Stimulated activated CD4-positive, alpha-beta T cell treated with anti-CD3 and anti-CD28 coated beads, TNF-alpha, amount 100 ng/mL, for 24 hours (primary cell): Measurements from ENCODE around the gene ENKD1.

Experiments used
- DNase-seq, 3 experiments: peaks; one replicate each; pipeline ENCODE4 v3.0.0-alpha.2; 2020; ENCODE audit warnings: low read depth in 3 of 3

Gene ENKD1

DNA sequence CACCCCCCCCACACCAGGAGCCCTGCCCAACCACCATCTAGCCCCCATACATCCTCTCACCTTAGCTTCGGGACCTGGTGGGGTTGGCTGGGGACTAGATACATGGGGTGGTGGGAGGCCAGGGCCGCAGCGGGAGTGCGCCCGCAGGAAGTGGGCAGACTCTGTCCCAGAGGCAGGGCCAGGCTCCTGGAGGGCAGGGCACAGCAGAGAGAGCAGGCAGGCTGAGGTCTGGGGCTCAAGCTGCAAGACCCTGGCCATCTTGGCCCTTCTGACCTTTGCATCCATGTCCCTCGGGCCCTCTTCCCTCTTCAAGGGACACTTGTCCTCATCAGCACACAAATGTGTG lies 2.7 kb downstream of the ENKD1 start:
- no peak for DNase-seq

DNA sequence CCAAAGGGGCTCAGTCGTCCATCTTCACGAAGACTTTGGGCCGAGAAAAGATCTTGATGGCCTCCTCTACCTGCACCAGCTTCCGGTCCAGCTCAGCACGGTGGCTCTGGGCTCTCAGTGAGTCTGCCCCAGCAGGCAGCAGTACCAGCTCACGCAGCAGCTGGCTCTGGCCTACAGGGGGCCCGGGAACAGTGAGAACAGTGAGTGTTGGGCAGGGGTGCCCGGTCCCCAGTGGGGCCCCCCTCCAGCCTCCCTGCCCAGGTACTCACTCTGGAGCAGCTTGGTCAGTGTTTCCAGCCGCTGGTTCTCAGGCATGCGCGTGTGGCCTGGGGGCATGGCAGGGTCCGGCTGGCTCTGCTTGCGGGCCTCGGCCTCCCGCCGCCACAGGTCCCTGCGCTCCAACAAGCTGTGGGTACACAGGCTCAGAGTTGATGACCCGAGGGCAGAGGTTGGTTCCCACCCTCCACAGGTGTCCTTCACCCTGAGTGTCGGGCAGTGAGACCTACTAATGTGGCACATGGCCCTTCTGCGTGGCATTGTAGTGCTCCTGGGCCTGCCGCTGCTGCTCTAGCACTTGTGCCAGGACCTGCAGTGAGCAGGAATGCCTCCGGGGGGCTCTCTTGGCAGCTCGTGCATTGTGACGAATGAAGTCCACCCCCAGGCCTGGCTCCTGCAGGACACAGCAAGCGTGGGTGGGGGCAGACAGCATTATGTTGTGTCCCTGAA lies 3.2 kb downstream of the ENKD1 start:
- DNase-seq: peak in 1 of 3 experiments; percentile 40

GRCh38 chr16:67662653-67663010 lies 3.9 kb downstream of the ENKD1 start:
- DNase-seq: no peak

DNA sequence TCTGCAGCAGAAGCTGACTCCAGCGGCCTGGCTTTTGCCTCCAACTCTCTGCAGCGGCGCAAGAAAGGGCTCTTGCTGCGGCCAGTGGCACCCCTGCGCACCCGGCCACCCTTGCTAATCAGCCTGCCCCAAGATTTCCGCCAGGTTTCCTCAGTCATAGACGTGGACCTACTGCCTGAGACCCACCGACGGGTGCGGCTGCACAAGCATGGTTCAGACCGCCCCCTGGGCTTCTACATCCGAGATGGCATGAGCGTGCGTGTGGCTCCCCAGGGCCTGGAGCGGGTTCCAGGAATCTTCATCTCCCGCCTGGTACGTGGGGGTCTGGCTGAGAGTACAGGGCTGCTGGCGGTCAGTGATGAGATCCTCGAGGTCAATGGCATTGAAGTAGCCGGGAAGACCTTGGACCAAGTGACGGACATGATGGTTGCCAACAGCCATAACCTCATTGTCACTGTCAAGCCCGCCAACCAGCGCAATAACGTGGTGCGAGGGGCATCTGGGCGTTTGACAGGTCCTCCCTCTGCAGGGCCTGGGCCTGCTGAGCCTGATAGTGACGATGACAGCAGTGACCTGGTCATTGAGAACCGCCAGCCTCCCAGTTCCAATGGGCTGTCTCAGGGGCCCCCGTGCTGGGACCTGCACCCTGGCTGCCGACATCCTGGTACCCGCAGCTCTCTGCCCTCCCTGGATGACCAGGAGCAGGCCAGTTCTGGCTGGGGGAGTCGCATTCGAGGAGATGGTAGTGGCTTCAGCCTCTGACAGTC lies 4.5 kb downstream of the ENKD1 start:
- no peak for DNase-seq

DNA sequence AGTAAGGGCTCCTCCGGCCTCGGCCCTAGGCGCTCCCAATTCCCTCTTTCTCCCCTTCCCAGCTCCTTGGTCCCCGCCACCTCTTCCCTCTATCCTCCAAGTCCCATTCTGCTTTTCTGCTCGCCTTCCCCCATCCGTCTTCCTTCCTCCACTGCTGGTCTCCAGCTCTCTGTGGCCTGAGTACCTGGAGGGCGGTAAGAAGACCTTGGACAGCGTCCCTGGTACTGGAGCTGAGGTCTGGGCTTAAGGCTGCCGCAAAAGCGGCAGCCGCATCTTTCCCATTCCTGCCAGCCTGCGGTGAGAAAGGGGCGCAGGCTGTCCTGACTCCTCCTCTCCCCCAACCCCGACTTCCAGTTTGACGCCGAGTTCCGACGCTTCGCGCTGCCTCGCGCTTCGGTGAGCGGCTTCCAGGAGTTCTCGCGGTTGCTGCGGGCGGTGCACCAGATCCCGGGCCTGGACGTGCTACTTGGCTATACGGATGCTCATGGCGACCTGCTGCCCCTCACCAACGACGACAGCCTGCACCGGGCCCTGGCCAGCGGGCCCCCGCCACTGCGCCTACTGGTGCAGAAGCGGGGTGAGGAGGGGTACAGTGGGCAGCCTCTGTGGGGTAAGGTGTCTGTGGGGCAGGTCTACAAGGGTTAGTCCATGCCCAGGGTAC lies 5.3 kb downstream of the ENKD1 start:
- DNase-seq: no peak

DNA sequence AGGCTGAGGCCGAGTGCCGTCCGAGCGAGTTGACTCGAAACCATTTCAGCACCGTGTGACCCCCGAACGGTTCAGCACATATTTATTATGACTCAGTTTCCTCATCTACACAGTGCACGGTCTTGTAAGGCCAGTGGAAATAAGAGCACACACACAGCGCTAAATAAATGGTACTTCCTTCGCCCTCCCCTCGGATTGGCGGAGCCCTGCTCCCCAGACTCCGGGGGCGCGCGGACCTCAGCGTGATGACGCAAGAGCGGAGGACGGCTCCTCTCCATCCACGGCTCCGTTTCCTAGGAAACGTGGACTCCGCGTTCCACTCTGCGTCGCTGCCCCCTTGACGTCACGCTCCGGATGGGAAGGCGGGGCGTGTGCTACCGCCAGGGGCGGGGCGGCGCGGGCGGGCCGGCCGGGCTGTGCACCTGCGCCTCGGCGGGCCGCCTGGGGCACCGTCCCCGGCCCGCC lies 6.0 kb downstream of the ENKD1 start, which contains the start of gene PARD6A:
TSS of gene PARD6A (plus strand) at position 397 of the 465 bp plus-strand sequence. CDS start 79 bp downstream, outside the sequence.
- peak; percentile 90 to 95 (median 90) for DNase-seq

- DNase-seq: peak; percentile 83 to 92 (median 84)
These were observed 6.6 kb downstream of the ENKD1 start, which contains the start of gene ACD for GRCh38 chr16:67659675-67660563. TSS of gene ACD (minus strand) at chr16:67660260. CDS start at chr16:67660220, 40 bp downstream.

GRCh38 chr16:67658849-67659674 lies 7.5 kb downstream of the ENKD1 start:
- no peak for DNase-seq

- DNase-seq: no peak
These were observed 8.6 kb downstream of the ENKD1 start for GRCh38 chr16:67657751-67658518.

DNA sequence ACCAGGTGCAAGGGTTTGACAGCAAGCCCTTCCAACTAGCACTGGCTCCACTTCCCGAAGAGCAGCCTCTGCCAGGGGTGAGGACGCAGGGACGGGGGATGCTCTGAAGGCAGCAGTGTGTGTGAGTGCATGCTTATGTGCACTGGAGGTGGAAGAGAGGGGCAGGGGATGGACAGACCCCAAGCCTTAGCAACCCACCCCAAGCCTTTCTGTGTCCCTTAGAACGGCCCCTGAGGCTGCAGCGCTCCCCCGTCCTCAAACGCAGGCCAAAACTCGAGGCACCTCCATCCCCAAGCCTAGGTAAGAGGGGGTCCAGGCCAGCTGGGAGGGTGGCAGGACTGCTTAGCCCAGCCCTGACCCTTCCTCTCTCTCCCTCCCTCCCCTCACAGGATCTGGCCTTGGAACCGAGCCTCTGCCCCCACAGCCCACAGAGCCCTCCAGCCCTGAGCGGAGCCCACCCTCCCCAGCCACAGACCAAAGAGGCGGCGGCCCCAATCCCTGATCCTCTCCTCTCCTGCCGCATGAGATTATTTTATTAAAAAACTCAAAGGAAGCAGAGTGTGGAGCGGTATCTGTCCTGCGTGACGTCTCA lies 9.4 kb downstream of the ENKD1 start:
- DNase-seq: no peak

- DNase-seq: no peak
These were observed 10.1 kb downstream of the ENKD1 start for GRCh38 chr16:67656344-67657016.

DNA sequence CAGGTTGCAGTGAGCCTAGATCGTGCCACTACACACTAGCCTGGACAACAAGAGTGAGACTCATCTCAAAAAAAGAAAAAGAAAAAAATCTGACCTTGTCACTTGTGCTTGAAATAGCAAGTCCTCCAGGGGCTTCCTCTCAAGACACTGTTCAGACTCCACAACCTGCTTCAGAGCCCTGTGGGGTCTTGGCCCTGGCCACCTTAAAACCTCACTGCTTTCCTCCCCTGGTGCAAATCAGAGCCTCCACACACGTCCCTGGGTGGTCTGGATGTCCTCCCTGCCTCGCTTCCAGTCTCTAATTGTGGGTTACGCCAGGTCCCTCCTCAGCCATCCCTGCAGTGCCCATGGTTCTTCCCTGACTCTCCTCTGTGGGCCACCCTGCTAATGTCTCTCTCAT lies 11.2 kb downstream of the ENKD1 start:
- DNase-seq: no peak

DNA sequence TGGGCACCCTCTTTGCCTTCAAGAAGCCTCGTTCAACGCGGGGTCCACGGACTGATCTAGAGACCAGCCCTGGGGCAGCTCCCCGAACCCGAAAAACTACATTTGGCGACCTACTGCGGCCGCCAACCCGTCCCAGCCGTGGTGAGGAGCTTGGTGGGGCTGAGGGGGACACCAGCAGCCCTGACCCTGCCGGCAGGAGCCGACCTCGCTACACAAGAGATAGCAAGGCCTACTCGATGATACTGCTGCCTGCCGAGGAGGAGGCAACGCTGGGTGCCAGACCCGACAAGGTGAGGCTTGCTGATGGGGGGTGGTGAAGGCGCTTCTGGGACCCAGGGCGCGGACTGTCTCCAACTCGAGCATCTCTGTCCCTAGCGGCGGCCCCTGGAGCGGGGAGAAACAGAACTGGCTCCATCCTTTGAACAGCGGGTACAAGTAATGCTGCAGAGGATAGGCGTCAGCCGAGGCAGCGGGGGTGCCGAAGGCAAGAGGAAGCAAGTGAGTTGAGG lies 12.1 kb downstream of the ENKD1 start:
- no peak for DNase-seq

DNA sequence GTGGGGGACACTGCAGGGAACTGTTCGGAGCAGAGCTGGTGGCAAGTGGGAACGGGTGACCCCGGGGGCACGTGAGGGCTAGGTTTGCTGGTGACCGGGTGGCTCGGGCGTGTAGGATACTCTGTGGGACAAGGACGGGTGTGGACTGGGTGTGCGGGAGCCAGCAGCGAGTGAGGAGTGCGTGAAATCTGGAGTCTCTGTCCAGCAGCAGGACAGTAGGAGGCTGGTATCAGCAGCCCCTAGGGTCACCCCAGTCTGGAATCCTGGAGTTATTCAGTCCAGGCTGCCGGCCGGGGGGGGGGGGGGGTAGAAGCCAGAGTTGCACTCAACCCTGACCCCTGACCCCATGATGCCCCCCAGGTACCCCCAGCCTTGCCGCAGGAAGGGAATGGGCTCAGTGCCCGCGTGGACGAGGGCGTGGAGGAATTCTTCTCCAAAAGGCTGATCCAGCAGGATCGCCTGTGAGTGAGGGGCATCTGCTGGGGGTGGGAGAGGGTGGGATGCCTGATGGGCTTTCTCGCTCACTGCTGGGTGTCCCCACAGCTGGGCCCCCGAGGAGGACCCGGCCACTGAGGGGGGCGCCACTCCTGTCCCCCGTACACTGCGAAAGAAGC lies 12.7 kb downstream of the ENKD1 start:
- no peak for DNase-seq

DNA sequence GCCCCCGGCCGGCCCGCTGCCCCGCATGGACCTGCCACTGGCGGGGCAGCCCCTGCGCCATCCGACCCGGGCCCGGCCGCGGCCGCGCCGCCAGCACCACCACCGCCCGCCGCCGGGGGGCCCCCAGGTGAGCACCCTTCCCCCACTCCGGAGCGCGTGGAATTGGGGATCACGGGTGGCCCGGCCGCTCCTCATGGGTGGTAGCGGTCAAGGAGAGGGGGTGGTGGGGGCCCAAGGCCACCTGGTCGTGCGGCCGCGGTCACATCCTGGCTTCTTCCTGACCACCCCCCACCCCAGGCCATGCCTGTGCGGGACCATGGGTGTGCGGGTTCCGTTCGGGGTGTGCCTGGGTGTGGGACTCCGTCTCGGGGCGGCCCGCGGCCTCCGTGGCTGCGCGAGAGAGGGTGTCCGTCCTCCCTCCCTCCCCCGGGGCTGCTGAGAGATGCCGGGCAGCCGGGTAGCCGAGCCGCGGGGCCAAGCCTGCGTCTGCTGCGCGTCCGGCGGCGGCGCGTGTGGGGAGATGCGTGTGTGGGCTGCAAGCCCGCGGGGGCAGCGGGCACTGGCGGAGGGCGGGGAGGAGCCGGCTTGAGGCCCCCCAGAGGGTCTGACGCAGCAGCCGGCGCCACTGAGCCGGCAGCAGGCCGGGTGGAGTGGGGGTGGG lies 13.3 kb downstream of the ENKD1 start:
- DNase-seq: no peak

- no peak for DNase-seq
These were observed 13.9 kb downstream of the ENKD1 start for GRCh38 chr16:67652578-67653127.

GRCh38 chr16:67651847-67652246 lies 14.7 kb downstream of the ENKD1 start:
- no peak for DNase-seq
